SK-N-SH (cell line): ENCODE measurements around the gene PCDHA7. TPM values are rescaled to one million over a fixed set of nuclear protein-coding genes. Genes with fewer than 3 reads are reported as not detected.
A peak's percentile ranks its signal among the peaks of the same experiment; 100 is the strongest.
"Not testable (repeated sequence)": the region's sequence is repeated elsewhere in the genome, so short reads cannot be mapped to it uniquely, and the experiment has no call there.

Experiments used
- CTCF ChIA-PET: fragments of 300-600, 350-600 bp; formaldehyde crosslinking; extraction: SDS; loops from one replicate; lab custom pipeline; 2021; lab: Yijun Ruan, JAX
- POLR2A ChIA-PET: fragments of 350-600 bp; sonication (Branson Sonifier 250); formaldehyde crosslinking; extraction: SDS; loops from one replicate; lab custom pipeline; 2020; ENCODE audit warnings: antibody characterized with exemption, inconsistent platforms; lab: Yijun Ruan, JAX
- DNase-seq: peaks from one replicate; pipeline ENCODE4 v3.0.0; 2012
- H2AFZ ChIP-seq: fragments of 200-600 bp; sonication (generic); 2 replicates; pipeline ENCODE4 v1.8.1; 2016; ENCODE audit warnings: antibody characterized with exemption, mild to moderate bottlenecking, low read depth
- H3F3A ChIP-seq: fragments of 200-600 bp; sonication (generic); replicated peaks from 2 replicates; pipeline ENCODE3; 2016; ENCODE audit warnings: antibody characterized with exemption, mild to moderate bottlenecking; ENCODE audit not compliant: insufficient read depth
- H3K27ac ChIP-seq, 2 experiments: fragments of 200-500 bp in 1 of 2; fragments of 200-600 bp in 1 of 2; sonication (Bioruptor generic) in 1 of 2; sonication (generic), shearing (Covaris generic) in 1 of 2; 2 replicates each; pipeline versions ENCODE4 v1.5.1 to v1.6.1; 2014 to 2016; ENCODE audit warnings: low read depth in 2 of 2, inconsistent platforms in 1 of 2, low read length in 1 of 2, mild to moderate bottlenecking in 1 of 2, mixed read lengths in 1 of 2
- H3K27me3 ChIP-seq: fragments of 200-600 bp; sonication (generic), shearing (Covaris generic); 2 replicates; pipeline ENCODE4 v1.6.1; 2016; ENCODE audit warnings: mixed run types; ENCODE audit not compliant: insufficient read depth
- H3K36me3 ChIP-seq, 2 experiments: fragments of 200-500 bp in 1 of 2; fragments of 200-600 bp in 1 of 2; sonication (Bioruptor generic) in 1 of 2; sonication (generic) in 1 of 2; replicated peaks in 1 of 2; 2 replicates each; pipeline versions ENCODE3 to v1.5.1; 2014 to 2016; ENCODE audit warnings: low read length in 1 of 2, mild to moderate bottlenecking in 1 of 2; ENCODE audit not compliant: insufficient read depth in 2 of 2, control insufficient read depth in 1 of 2
- H3K4me1 ChIP-seq, 2 experiments: fragments of 200-500 bp in 1 of 2; fragments of 200-600 bp in 1 of 2; sonication (Bioruptor generic) in 1 of 2; sonication (generic), shearing (Covaris generic) in 1 of 2; 2 replicates each; pipeline versions ENCODE4 v1.5.1 to v1.6.1; 2014 to 2016; ENCODE audit warnings: low read depth in 1 of 2, low read length in 1 of 2, mixed run types in 1 of 2; ENCODE audit not compliant: insufficient read depth in 2 of 2, control insufficient read depth in 1 of 2
- H3K4me2 ChIP-seq: fragments of 200-600 bp; sonication (generic), shearing (Covaris generic); 2 replicates; pipeline ENCODE4 v1.6.1; 2017; ENCODE audit warnings: mixed run types
- H3K4me3 ChIP-seq, 2 experiments: fragments of 200-500 bp in 1 of 2; fragments of 200-600 bp in 1 of 2; sonication (Bioruptor generic) in 1 of 2; sonication (generic), shearing (Covaris generic) in 1 of 2; 2 replicates each; pipeline versions ENCODE4 v1.5.1 to v1.8.1; 2014 to 2016; ENCODE audit warnings: low read depth in 2 of 2, inconsistent platforms in 1 of 2, low read length in 1 of 2, mild to moderate bottlenecking in 1 of 2, mixed read lengths in 1 of 2, moderate library complexity in 1 of 2
- H3K79me2 ChIP-seq: fragments of 200-600 bp; sonication (generic); 2 replicates; pipeline ENCODE4 v1.8.1; 2017; ENCODE audit warnings: mild to moderate bottlenecking; ENCODE audit not compliant: insufficient read depth
- H3K9ac ChIP-seq: fragments of 200-600 bp; sonication (generic); 2 replicates; pipeline ENCODE4 v1.6.1; 2017; ENCODE audit warnings: mixed run types
- H3K9me2 ChIP-seq: fragments of 200-600 bp; sonication (generic); 2 replicates; pipeline ENCODE4 v1.6.1; 2017; ENCODE audit warnings: mixed run types
- H3K9me3 ChIP-seq: fragments of 200-600 bp; sonication (generic); 2 replicates; pipeline ENCODE4 v1.6.1; 2017; ENCODE audit warnings: mixed run types, mild to moderate bottlenecking, moderate library complexity
- H4K20me1 ChIP-seq: fragments of 200-600 bp; sonication (generic); 2 replicates; pipeline ENCODE4 v1.6.1; 2017; ENCODE audit warnings: mild to moderate bottlenecking, mixed run types; ENCODE audit not compliant: insufficient read depth
- ELF1 ChIP-seq: IDR thresholded peaks from 2 replicates; pipeline ENCODE4 v1.4.0; 2012
- EP300 ChIP-seq, 2 experiments: IDR thresholded peaks; 2 replicates each; pipeline versions ENCODE4 v1.4.0 to v1.6.1; 2012; ENCODE audit warnings: borderline replicate concordance in 1 of 2, low read depth in 1 of 2, low read length in 1 of 2
- EZH2phosphoT487 ChIP-seq: fragments of 200-600 bp; sonication (generic); IDR thresholded peaks from 2 replicates; pipeline ENCODE4 v1.6.1; 2017; ENCODE audit warnings: low read depth, mixed run types, mild to moderate bottlenecking, antibody characterized with exemption, moderate library complexity, borderline replicate concordance
- FOXJ3 ChIP-seq: sonication (generic); formaldehyde crosslinking; IDR thresholded peaks from 2 replicates; pipeline ENCODE4 v1.5.1; 2020; ENCODE audit warnings: mild to moderate bottlenecking, missing genetic modification reagents
- GATA2 ChIP-seq: sonication (generic); formaldehyde crosslinking; IDR thresholded peaks from 2 replicates; pipeline ENCODE4 v1.5.0; 2020; ENCODE audit warnings: mild to moderate bottlenecking, missing genetic modification reagents
- NFIC ChIP-seq: IDR thresholded peaks from 2 replicates; pipeline ENCODE4 v1.4.0; 2012; ENCODE audit warnings: borderline replicate concordance
- NRF1 ChIP-seq: IDR thresholded peaks from 2 replicates; pipeline ENCODE4 v1.6.1; 2012; ENCODE audit warnings: low read depth, mild to moderate bottlenecking, low read length
- POLR2AphosphoS5 ChIP-seq: IDR thresholded peaks from 2 replicates; pipeline ENCODE4 v1.6.1; 2012; ENCODE audit warnings: low read depth, low read length
- RAD21 ChIP-seq: IDR thresholded peaks from 2 replicates; pipeline ENCODE4 v1.6.1; 2012; ENCODE audit warnings: mild to moderate bottlenecking, low read length
- RFX5 ChIP-seq: IDR thresholded peaks from 2 replicates; pipeline ENCODE4 v1.6.1; 2012; ENCODE audit warnings: mild to moderate bottlenecking, improper control_type of control experiment, low read length
- SMC3 ChIP-seq: IDR thresholded peaks from 2 replicates; pipeline ENCODE4 v1.6.1; 2012; ENCODE audit warnings: low read depth, low read length, improper control_type of control experiment
- YY1 ChIP-seq: IDR thresholded peaks from 2 replicates; pipeline ENCODE4 v1.4.0; 2012; ENCODE audit warnings: low read depth, mild to moderate bottlenecking
- WGBS: methylation state at CpG from one replicate; pipeline ENCODE4 v1.1.6; 2017; ENCODE audit warnings: low lambda C conversion rate; 5-methylcytosine and 5-hydroxymethylcytosine counted together
- polyA plus RNA-seq, 3 experiments: library from polyadenylated mRNA; depleted of rRNA; stranded (reverse); fragments of >200 nt; gene quantifications; 2 replicates each; pipeline ENCODE4 v1.2.3, GENCODE V29; 2012
- TF ChIP-seq, protein P1 (sequence below): fragments of 200-600 bp; sonication (generic); IDR thresholded peaks from 2 replicates; pipeline ENCODE4 v1.6.1; 2017; ENCODE audit warnings: antibody characterized with exemption, mild to moderate bottlenecking, moderate library complexity
- TF ChIP-seq, protein P2 (sequence below): IDR thresholded peaks from 2 replicates; pipeline ENCODE4 v1.4.0; 2012; ENCODE audit warnings: low read depth, borderline replicate concordance
- TF ChIP-seq, protein P3 (sequence below): fragments of 150-350 bp; IDR thresholded peaks from 2 replicates; pipeline ENCODE4 v1.6.1; 2016; ENCODE audit warnings: mild to moderate bottlenecking, low read depth, low read length

PCDHA7 gene
- polyA plus RNA-seq, 1 of the 3 experiments (the other 2 are of a cell fraction): 0.15 TPM

DNA sequence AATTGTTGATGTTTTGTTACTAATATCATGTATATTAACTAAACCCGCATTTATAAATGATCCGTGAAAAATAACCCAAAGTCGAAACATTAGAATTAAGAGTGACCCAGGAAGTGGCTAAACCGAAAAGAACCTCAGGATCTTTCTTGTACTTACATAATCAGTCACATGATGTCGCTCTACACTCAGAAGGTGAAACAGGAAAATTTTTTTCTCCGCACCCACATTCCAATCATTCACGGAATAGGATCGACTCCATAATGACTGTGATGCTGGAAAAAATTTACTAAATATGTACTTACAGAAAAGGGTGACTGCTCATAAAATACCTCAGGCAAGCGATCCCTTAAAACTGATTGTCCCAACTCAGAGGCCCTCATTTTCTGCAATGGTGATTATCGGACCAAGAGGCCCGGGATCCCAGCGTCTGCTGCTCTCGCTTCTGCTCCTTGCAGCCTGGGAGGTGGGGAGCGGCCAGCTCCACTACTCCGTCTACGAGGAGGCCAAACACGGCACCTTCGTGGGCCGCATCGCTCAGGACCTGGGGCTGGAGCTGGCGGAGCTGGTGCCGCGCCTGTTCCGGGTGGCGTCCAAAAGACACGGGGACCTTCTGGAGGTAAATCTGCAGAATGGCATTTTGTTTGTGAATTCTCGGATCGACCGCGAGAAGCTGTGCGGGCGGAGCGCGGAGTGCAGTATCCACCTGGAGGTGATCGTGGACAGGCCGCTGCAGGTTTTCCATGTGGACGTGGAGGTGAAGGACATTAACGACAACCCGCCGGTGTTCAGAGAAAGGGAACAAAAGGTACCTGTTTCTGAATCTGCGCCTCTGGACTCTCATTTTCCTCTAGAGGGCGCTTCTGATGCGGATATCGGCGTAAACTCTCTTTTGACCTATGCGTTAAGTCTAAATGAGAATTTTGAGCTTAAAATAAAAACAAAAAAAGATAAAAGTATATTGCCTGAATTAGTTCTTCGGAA lies 41.3 kb downstream of the PCDHA7 start, which contains the start of gene PCDHA12:
Gene PCDHA12 (plus strand): TSS at position 224 of the 981 bp plus-strand sequence. CDS start 165 bp downstream, at position 389.
- DNase-seq: peak; percentile 70
- Histone ChIP-seq H3F3A (no peaks in the 10 kb centered on the region), H3K36me3 (no peaks in the 10 kb centered on the region), H2AFZ (peak within 1 kb of the TSS; percentile 78), H3K4me3 (peak within 1 kb of the TSS; percentile 56 to 64), H3K9ac (peak within 1 kb of the TSS; percentile 44; the same call in 1 of the 2 replicates), H3K4me2 (peak within 1 kb of the TSS; percentile 24; the same call in 1 of the 2 replicates), H3K79me2 (no peaks in the 10 kb centered on the region), H3K27me3 (no peaks in the 10 kb centered on the region), H3K9me3 (no peaks in the 10 kb centered on the region), H3K9me2 (no peaks in the 10 kb centered on the region), H3K27ac (peak within 1 kb of the TSS in 1 of 2 experiments; percentile 50; a peak in 2 of 4 replicates), H4K20me1 (no peaks in the 10 kb centered on the region), H3K4me1 (no peaks in the 10 kb centered on the region; a peak in 2 of 4 replicates)
- WGBS: 51% methylated on average over 27 of the region's 47 CpGs
- CTCF ChIA-PET: interaction anchor here (0.6 to 6.0 kb wide), 53 partner anchors 9 to 514 kb away, joined by 3 to 89 read pairs (median 4); partner anchors contain the start of genes PCDHA1, PCDHA8, PCDHAC1 and PCDHAC2
- POLR2A ChIA-PET: interaction anchor here (1.2 to 2.1 kb wide), 2 partner anchors 91 to 165 kb away, joined by 6 to 15 read pairs; partner anchors contain the start of gene PCDHAC2
- TF ChIP-seq YY1 (no peak), NFIC (no peak), RAD21 (peak; percentile 84), SMC3 (peak; percentile 54)
- TF ChIP-seq, protein P1, sequence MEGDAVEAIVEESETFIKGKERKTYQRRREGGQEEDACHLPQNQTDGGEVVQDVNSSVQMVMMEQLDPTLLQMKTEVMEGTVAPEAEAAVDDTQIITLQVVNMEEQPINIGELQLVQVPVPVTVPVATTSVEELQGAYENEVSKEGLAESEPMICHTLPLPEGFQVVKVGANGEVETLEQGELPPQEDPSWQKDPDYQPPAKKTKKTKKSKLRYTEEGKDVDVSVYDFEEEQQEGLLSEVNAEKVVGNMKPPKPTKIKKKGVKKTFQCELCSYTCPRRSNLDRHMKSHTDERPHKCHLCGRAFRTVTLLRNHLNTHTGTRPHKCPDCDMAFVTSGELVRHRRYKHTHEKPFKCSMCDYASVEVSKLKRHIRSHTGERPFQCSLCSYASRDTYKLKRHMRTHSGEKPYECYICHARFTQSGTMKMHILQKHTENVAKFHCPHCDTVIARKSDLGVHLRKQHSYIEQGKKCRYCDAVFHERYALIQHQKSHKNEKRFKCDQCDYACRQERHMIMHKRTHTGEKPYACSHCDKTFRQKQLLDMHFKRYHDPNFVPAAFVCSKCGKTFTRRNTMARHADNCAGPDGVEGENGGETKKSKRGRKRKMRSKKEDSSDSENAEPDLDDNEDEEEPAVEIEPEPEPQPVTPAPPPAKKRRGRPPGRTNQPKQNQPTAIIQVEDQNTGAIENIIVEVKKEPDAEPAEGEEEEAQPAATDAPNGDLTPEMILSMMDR: peak; percentile 62

DNA sequence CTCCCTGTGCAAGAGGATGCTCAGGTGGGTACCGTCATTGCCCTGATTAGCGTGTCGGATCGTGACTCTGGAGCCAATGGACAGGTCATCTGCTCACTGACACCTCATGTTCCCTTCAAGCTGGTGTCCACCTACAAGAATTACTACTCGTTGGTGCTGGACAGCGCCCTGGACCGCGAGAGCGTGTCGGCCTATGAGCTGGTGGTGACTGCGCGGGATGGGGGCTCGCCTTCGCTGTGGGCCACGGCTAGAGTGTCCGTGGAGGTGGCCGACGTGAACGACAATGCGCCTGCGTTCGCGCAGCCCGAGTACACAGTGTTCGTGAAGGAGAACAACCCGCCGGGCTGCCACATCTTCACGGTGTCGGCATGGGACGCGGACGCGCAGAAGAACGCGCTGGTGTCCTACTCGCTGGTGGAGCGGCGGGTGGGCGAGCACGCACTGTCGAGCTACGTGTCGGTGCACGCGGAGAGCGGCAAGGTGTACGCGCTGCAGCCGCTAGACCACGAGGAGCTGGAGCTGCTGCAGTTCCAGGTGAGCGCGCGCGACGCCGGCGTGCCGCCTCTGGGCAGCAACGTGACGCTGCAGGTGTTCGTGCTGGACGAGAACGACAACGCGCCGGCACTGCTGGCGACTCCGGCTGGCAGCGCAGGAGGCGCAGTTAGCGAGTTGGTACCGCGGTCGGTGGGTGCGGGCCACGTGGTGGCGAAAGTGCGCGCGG lies 42.6 kb downstream of the PCDHA7 start:
- H3K27me3 ChIP-seq, POLR2A ChIA-PET, H4K20me1 ChIP-seq, H2AFZ ChIP-seq, DNase-seq, H3K36me3 ChIP-seq, H3K9me2 ChIP-seq, H3K9ac ChIP-seq, H3K27ac ChIP-seq, H3K4me1 ChIP-seq, H3F3A ChIP-seq, H3K4me3 ChIP-seq, H3K4me2 ChIP-seq, H3K9me3 ChIP-seq, H3K79me2 ChIP-seq: not testable (repeated sequence)
- 91% methylated on average over 80 of the region's 80 CpGs for WGBS
- CTCF ChIA-PET: interaction anchor here (0.8 to 6.0 kb wide), 17 partner anchors 8 to 191 kb away, joined by 3 to 89 read pairs (median 6); partner anchors contain the start of genes PCDHA8, PCDHAC1 and PCDHAC2

DNA sequence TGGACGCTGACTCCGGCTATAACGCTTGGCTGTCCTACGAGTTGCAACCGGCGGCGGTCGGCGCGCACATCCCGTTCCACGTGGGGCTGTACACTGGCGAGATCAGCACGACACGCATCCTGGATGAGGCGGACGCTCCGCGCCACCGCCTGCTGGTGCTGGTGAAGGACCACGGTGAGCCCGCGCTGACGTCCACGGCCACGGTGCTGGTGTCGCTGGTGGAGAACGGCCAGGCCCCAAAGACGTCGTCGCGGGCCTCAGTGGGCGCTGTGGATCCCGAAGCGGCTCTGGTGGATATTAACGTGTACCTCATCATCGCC lies 43.2 kb downstream of the PCDHA7 start:
- H3K4me2 ChIP-seq: no peak overlapping the region
- no peak for DNase-seq
- 93% methylated on average over 34 of the region's 37 CpGs for WGBS
- no peaks in the 10 kb centered on the region for H3K79me2 ChIP-seq
- no peaks in the 10 kb centered on the region for H3K9me2 ChIP-seq
- ChIA-PET POLR2A (no interaction called here), CTCF (no interaction called here)
- no peaks in the 10 kb centered on the region for H4K20me1 ChIP-seq
- H2AFZ ChIP-seq: no peak overlapping the region
- no peaks in the 10 kb centered on the region for H3K9me3 ChIP-seq
- no peaks in the 10 kb centered on the region for H3F3A ChIP-seq
- no peak overlapping the region for H3K9ac ChIP-seq
- H3K27me3 ChIP-seq: no peaks in the 10 kb centered on the region
- no peak overlapping the region; a peak in 1 of 4 replicates for H3K4me3 ChIP-seq
- H3K36me3 ChIP-seq: no peaks in the 10 kb centered on the region
- no peaks in the 10 kb centered on the region; a peak in 2 of 4 replicates for H3K4me1 ChIP-seq
- no peak overlapping the region for H3K27ac ChIP-seq
- TF ChIP-seq RFX5 (no peak), ELF1 (no peak), GATA2 (CRISPR knock-in tag) (no peak), FOXJ3 (no peak), POLR2AphosphoS5 (no peak), NRF1 (no peak), NFIC (no peak), EP300 (IDR thresholded peaks at IDR 0.05; ENCODE audit: borderline replicate concordance in 1 of 2, low read depth in 1 of 2, low read length in 1 of 2) (no peak), EZH2phosphoT487 (no peak)
- TF ChIP-seq, protein P2, sequence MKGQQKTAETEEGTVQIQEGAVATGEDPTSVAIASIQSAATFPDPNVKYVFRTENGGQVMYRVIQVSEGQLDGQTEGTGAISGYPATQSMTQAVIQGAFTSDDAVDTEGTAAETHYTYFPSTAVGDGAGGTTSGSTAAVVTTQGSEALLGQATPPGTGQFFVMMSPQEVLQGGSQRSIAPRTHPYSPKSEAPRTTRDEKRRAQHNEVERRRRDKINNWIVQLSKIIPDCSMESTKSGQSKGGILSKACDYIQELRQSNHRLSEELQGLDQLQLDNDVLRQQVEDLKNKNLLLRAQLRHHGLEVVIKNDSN: no peak
- TF ChIP-seq, protein P3, sequence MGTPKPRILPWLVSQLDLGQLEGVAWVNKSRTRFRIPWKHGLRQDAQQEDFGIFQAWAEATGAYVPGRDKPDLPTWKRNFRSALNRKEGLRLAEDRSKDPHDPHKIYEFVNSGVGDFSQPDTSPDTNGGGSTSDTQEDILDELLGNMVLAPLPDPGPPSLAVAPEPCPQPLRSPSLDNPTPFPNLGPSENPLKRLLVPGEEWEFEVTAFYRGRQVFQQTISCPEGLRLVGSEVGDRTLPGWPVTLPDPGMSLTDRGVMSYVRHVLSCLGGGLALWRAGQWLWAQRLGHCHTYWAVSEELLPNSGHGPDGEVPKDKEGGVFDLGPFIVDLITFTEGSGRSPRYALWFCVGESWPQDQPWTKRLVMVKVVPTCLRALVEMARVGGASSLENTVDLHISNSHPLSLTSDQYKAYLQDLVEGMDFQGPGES: no peak
